Measurements from ENCODE around the gene PSMG3.

GRCh38 chr7:1584700-1585099 is 14.9 kb upstream of the PSMG3 start:
- no peak for TF ChIP-seq PHF8 (conservative IDR thresholded peaks at IDR 0.05; ENCODE audit: low read depth, low read length)
- no peak for TF ChIP-seq SIN3A (conservative IDR thresholded peaks at IDR 0.05 in 1 of 2, IDR thresholded peaks at IDR 0.05 in 1 of 2; ENCODE audit: low read depth in 1 of 2, low read length in 2 of 2)
- TF ChIP-seq TBP (IDR thresholded peaks at IDR 0.05; ENCODE audit: low read depth, low read length): no peak
- TF ChIP-seq EZH2 (IDR thresholded peaks at IDR 0.05; ENCODE audit: low read depth, low read length, severe bottlenecking): no peak
